IMR-90 (cell line): ENCODE results near the gene KCNQ1. TPM values are rescaled to one million over a fixed set of nuclear protein-coding genes. Genes with fewer than 3 reads are reported as not detected.

ENCODE experiments used
- ATAC-seq: fragments of 200-7000 bp; cut with Tn5 transposase; 2 replicates; pipeline ENCODE4 v1.9.1; 2020; ENCODE audit warnings: low read depth, mild to moderate bottlenecking, moderate library complexity
- BruUV-seq: library from RNA; stranded (reverse); fragments of 400-500 nt; replicated peaks from 2 replicates; lab custom pipeline; 2021; lab: Mats Ljungman, UMichigan
- CTCF ChIA-PET: fragments of 300-600 bp; formaldehyde crosslinking; extraction: SDS; loops from one replicate; lab custom pipeline; 2021; ENCODE audit warnings: antibody characterized with exemption; lab: Yijun Ruan, JAX
- POLR2A ChIA-PET: fragments of 300-600 bp; sonication (Branson Sonifier 250); formaldehyde crosslinking; loops from one replicate; lab custom pipeline; 2022; ENCODE audit warnings: antibody characterized with exemption; ENCODE audit not compliant: unreplicated experiment; lab: Charles Lee
- DNase-seq: peaks from one replicate; pipeline ENCODE4 v3.0.0; 2013
- H2AFZ ChIP-seq: replicated peaks from 2 replicates; pipeline ENCODE3; 2013; ENCODE audit warnings: low read length, mild to moderate bottlenecking; ENCODE audit not compliant: poor library complexity
- H2AK5ac ChIP-seq: 2 replicates; pipeline ENCODE4 v1.6.1; 2013; ENCODE audit warnings: low read depth, low read length, inconsistent platforms
- H2AK9ac ChIP-seq: replicated peaks from 2 replicates; pipeline ENCODE3; 2013; ENCODE audit warnings: mild to moderate bottlenecking, low read depth, low read length, moderate library complexity; ENCODE audit not compliant: poor library complexity
- H2BK120ac ChIP-seq: 2 replicates; pipeline ENCODE4 v1.6.1; 2013; ENCODE audit warnings: low read depth, low read length, inconsistent platforms
- H2BK15ac ChIP-seq: 3 replicates; pipeline ENCODE4 v1.6.1; 2013; ENCODE audit warnings: low read depth, low read length, inconsistent platforms
- H2BK20ac ChIP-seq: 2 replicates; pipeline ENCODE4 v1.6.1; 2013; ENCODE audit warnings: low read depth, mild to moderate bottlenecking, inconsistent platforms, low read length, moderate library complexity
- H2BK5ac ChIP-seq: 2 replicates; pipeline ENCODE4 v1.6.1; 2013; ENCODE audit warnings: mild to moderate bottlenecking, low read depth, low read length, inconsistent platforms; ENCODE audit not compliant: poor library complexity, severe bottlenecking
- H3K14ac ChIP-seq: replicated peaks from 2 replicates; pipeline ENCODE4 v1.6.1; 2013; ENCODE audit warnings: low read depth, low read length, inconsistent platforms
- H3K18ac ChIP-seq: 2 replicates; pipeline ENCODE4 v1.6.1; 2013; ENCODE audit warnings: low read depth, low read length, control low read depth
- H3K23ac ChIP-seq: 2 replicates; pipeline ENCODE4 v1.6.1; 2013; ENCODE audit warnings: low read depth, low read length, inconsistent platforms
- H3K27ac ChIP-seq: 2 replicates; pipeline ENCODE4 v1.5.1; 2013; ENCODE audit warnings: mild to moderate bottlenecking, control low read depth, low read length; ENCODE audit not compliant: insufficient read depth
- H3K27me3 ChIP-seq: 2 replicates; pipeline ENCODE4 v1.6.1; 2013; ENCODE audit warnings: low read length; ENCODE audit not compliant: control insufficient read depth, insufficient read depth
- H3K36me3 ChIP-seq: 2 replicates; pipeline ENCODE4 v1.6.1; 2013; ENCODE audit warnings: low read length, mixed read lengths; ENCODE audit not compliant: control insufficient read depth, insufficient read depth
- H3K4ac ChIP-seq: 2 replicates; pipeline ENCODE4 v1.6.1; 2013; ENCODE audit warnings: low read depth, low read length, inconsistent platforms
- H3K4me1 ChIP-seq: 2 replicates; pipeline ENCODE4 v1.6.1; 2013; ENCODE audit warnings: low read length, mixed read lengths; ENCODE audit not compliant: control insufficient read depth, insufficient read depth
- H3K4me2 ChIP-seq: 2 replicates; pipeline ENCODE4 v1.6.1; 2013; ENCODE audit warnings: low read depth, mild to moderate bottlenecking, control low read depth, low read length, moderate library complexity
- H3K4me3 ChIP-seq: 2 replicates; pipeline ENCODE4 v1.5.1; 2013; ENCODE audit warnings: low read depth, mild to moderate bottlenecking, control low read depth, low read length, moderate library complexity; ENCODE audit not compliant: insufficient read depth
- H3K56ac ChIP-seq: 2 replicates; pipeline ENCODE4 v1.6.1; 2013; ENCODE audit warnings: low read length, inconsistent platforms; ENCODE audit not compliant: insufficient read depth; ENCODE audit errors: extremely low read depth
- H3K79me1 ChIP-seq, 2 experiments: 2 replicates each; pipeline ENCODE4 v1.6.1; 2013; ENCODE audit warnings: low read length in 2 of 2, inconsistent platforms in 1 of 2, low read depth in 1 of 2
- H3K9ac ChIP-seq: 2 replicates; pipeline ENCODE4 v1.6.1; 2013; ENCODE audit warnings: low read depth, low read length, control low read depth
- H3K9me1 ChIP-seq: 2 replicates; pipeline ENCODE4 v1.6.1; 2013; ENCODE audit warnings: low read length, inconsistent platforms; ENCODE audit not compliant: insufficient read depth
- H3K9me3 ChIP-seq: 2 replicates; pipeline ENCODE4 v1.6.1; 2013; ENCODE audit warnings: low read length; ENCODE audit not compliant: control insufficient read depth, insufficient read depth
- H4K20me1 ChIP-seq: 2 replicates; pipeline ENCODE4 v1.6.1; 2013; ENCODE audit warnings: low read length, inconsistent platforms; ENCODE audit not compliant: insufficient read depth
- H4K5ac ChIP-seq: 2 replicates; pipeline ENCODE4 v1.6.1; 2013; ENCODE audit warnings: mild to moderate bottlenecking, low read depth, low read length, control low read depth
- H4K8ac ChIP-seq, 2 experiments: 2 replicates each; pipeline ENCODE4 v1.6.1; 2013; ENCODE audit warnings: low read depth in 2 of 2, low read length in 2 of 2, control low read depth in 1 of 2, inconsistent platforms in 1 of 2
- H4K91ac ChIP-seq: 2 replicates; pipeline ENCODE4 v1.6.1; 2013; ENCODE audit warnings: low read depth, low read length, inconsistent platforms; ENCODE audit not compliant: insufficient read depth
- BHLHE40 ChIP-seq: fragments of 150-350 bp; IDR thresholded peaks from 2 replicates; pipeline ENCODE4 v1.6.1; 2016; ENCODE audit warnings: mild to moderate bottlenecking, low read depth, low read length
- CEBPB ChIP-seq: IDR thresholded peaks from 2 replicates; pipeline ENCODE4 v1.6.1; 2012; ENCODE audit warnings: low read depth, low read length, improper control_type of control experiment
- CHD1 ChIP-seq: IDR thresholded peaks from 2 replicates; pipeline ENCODE4 v1.6.1; 2012; ENCODE audit warnings: low read depth, low read length, improper control_type of control experiment
- CTCF ChIP-seq: conservative IDR thresholded peaks from 2 replicates; pipeline ENCODE4 v1.5.1; 2012; ENCODE audit warnings: mild to moderate bottlenecking, low read depth, low read length, improper control_type of control experiment
- ELK1 ChIP-seq: fragments of 150-350 bp; IDR thresholded peaks from 2 replicates; pipeline ENCODE4 v1.6.1; 2016; ENCODE audit warnings: low read depth, mild to moderate bottlenecking, low read length, moderate library complexity, borderline replicate concordance
- FOS ChIP-seq: fragments of 150-350 bp; IDR thresholded peaks from 2 replicates; pipeline ENCODE4 v1.6.1; 2016; ENCODE audit warnings: low read depth, low read length
- MAFK ChIP-seq: IDR thresholded peaks from 2 replicates; pipeline ENCODE4 v1.6.1; 2012; ENCODE audit warnings: low read depth, low read length, improper control_type of control experiment
- MAZ ChIP-seq: IDR thresholded peaks from 2 replicates; pipeline ENCODE4 v1.6.1; 2012; ENCODE audit warnings: low read depth, mild to moderate bottlenecking, low read length, improper control_type of control experiment, moderate library complexity, borderline replicate concordance
- MXI1 ChIP-seq: IDR thresholded peaks from 2 replicates; pipeline ENCODE4 v1.6.1; 2012; ENCODE audit warnings: low read depth, mild to moderate bottlenecking, low read length, moderate library complexity, borderline replicate concordance
- NFE2L2 ChIP-seq: fragments of 150-350 bp; IDR thresholded peaks from 2 replicates; pipeline ENCODE4 v1.6.1; 2016; ENCODE audit warnings: low read depth, mild to moderate bottlenecking, low read length
- RAD21 ChIP-seq: IDR thresholded peaks from 2 replicates; pipeline ENCODE4 v1.6.1; 2012; ENCODE audit warnings: low read length, improper control_type of control experiment
- RCOR1 ChIP-seq: IDR thresholded peaks from 2 replicates; pipeline ENCODE4 v1.6.1; 2012; ENCODE audit warnings: mild to moderate bottlenecking, low read length, improper control_type of control experiment; ENCODE audit not compliant: insufficient replicate concordance
- RFX5 ChIP-seq: IDR thresholded peaks from 2 replicates; pipeline ENCODE4 v1.8.0; 2012; ENCODE audit warnings: low read depth, mild to moderate bottlenecking, low read length, moderate library complexity
- SMC3 ChIP-seq: fragments of 150-350 bp; IDR thresholded peaks from 2 replicates; pipeline ENCODE4 v1.6.1; 2016; ENCODE audit warnings: low read depth, mild to moderate bottlenecking, antibody characterized with exemption, low read length, moderate library complexity
- USF2 ChIP-seq: fragments of 150-350 bp; IDR thresholded peaks from 2 replicates; pipeline ENCODE4 v1.6.1; 2017; ENCODE audit warnings: mild to moderate bottlenecking, antibody characterized with exemption, low read length, low read depth
- WGBS, 2 experiments: methylation state at CpG; one replicate each; pipeline versions ENCODE4 v1.1.5 to v1.1.7; 2013; ENCODE audit warnings: missing lambda C conversion rate in 2 of 2; ENCODE audit not compliant: insufficient read length in 1 of 2; ENCODE audit errors: extremely low coverage in 2 of 2; 5-methylcytosine and 5-hydroxymethylcytosine counted together
- dilution Hi-C: fragments of 300-500 bp; cut with HindIII; formaldehyde crosslinking; loops from one replicate; pipeline ENCODE4 v1.14.3; 2018; ENCODE audit warnings: low sequenced_read_pairs; ENCODE audit not compliant: unreplicated experiment
- in situ Hi-C: fragments of 300-500 bp; cut with MboI; formaldehyde crosslinking; loops from 3 replicates; pipeline ENCODE4 v1.14.3; 2019; ENCODE audit warnings: low sequenced_read_pairs, inconsistent platforms, mixed read lengths
- intact Hi-C: fragments of 100-400 bp; cut with micrococcal nuclease; formaldehyde crosslinking; loops from 2 replicates; pipeline ENCODE4 v1.10.0; 2022
- polyA plus RNA-seq, 3 experiments: library from polyadenylated mRNA; depleted of rRNA; stranded (reverse); fragments of >200 nt; gene quantifications; 2 replicates each; pipeline ENCODE4 v1.2.3, GENCODE V29; 2012; ENCODE audit warnings: low replicate concordance in 1 of 3
- total RNA-seq: library from RNA; depleted of rRNA; stranded (reverse); fragments of >200 nt; gene quantifications from 2 replicates; pipeline ENCODE4 v1.2.3, GENCODE V29; 2012

The KCNQ1 gene
- total and polyA plus RNA-seq, 2 of the 4 experiments (the other 2 are of a cell fraction): 0.07 TPM; not detected in 1

- ChIA-PET POLR2A (no interaction called here), CTCF (no interaction called here)
- DNase-seq (no peak), ATAC-seq (no peak)
- Histone ChIP-seq H4K91ac (no peak overlapping the region), H2BK20ac (no peak overlapping the region), H4K8ac (no peak overlapping the region), H4K5ac (no peak overlapping the region), H3K9ac (no peak overlapping the region), H2AK5ac (no peak overlapping the region), H2BK5ac (no peak overlapping the region), H3K27ac (no peak overlapping the region), H3K9me1 (peaks cover 3% of the 10 kb centered on the region; the same call in 1 of the 2 replicates), H4K20me1 (no peaks in the 10 kb centered on the region; the same call in 1 of the 2 replicates), H3K36me3 (no peaks in the 10 kb centered on the region), H3K18ac (no peak overlapping the region), H3K56ac (no peak overlapping the region), H3K14ac (no peak overlapping the region), H2BK120ac (no peak overlapping the region), H3K27me3 (peaks cover 22% of the 10 kb centered on the region; the same call in 1 of the 2 replicates), H2AFZ (no peak overlapping the region), H2BK15ac (no peak overlapping the region), H3K4me3 (no peak overlapping the region), H3K4me2 (no peak overlapping the region), H3K4ac (no peak overlapping the region), H2AK9ac (peak overlapping the region; percentile 31), H3K9me3 (peaks cover 9% of the 10 kb centered on the region), H3K4me1 (no peaks in the 10 kb centered on the region), H3K79me1 (no peaks in the 10 kb centered on the region), H3K23ac (no peak overlapping the region)
- in situ Hi-C loops (no loop called here), intact Hi-C loops (no loop called here), dilution Hi-C loops (no loop called here)
- no TSS peak for BruUV-seq
- WGBS, 2 experiments: no CpG with 5 or more reads among the region's 15 CpGs
- TF ChIP-seq MAFK (no peak), CTCF (no peak), RCOR1 (no peak), RAD21 (no peak), RFX5 (no peak), FOS (no peak), CHD1 (no peak), BHLHE40 (no peak), NFE2L2 (no peak), ELK1 (no peak), CEBPB (no peak), MXI1 (no peak), MAZ (no peak), SMC3 (no peak), USF2 (no peak)
Measured at GRCh38 chr11:2799881-2800654, 355.3 kb downstream of the KCNQ1 start.
